Activated CD8-positive, alpha-beta memory T cell treated with anti-CD3 and anti-CD28 coated beads for 4 hours (primary cell): ENCODE results near the gene SYNPO2.
"Not testable (repeated sequence)": the region's sequence is repeated elsewhere in the genome, so short reads cannot be mapped to it uniquely, and the experiment has no call there.

Experiments
- DNase-seq, 2 donors: peaks; one replicate each; pipeline ENCODE4 v3.0.0-alpha.2; 2020; ENCODE audit warnings: low read depth in 2 of 2

SYNPO2 gene

GRCh38 chr4:119067670-119068360 is 179.2 kb downstream of the SYNPO2 start:
- not testable (repeated sequence) for DNase-seq

- no peak for DNase-seq
Measured at GRCh38 chr4:119068529-119068962, 179.9 kb downstream of the SYNPO2 start.

GRCh38 chr4:119070301-119070700 is 181.6 kb downstream of the SYNPO2 start:
- no peak for DNase-seq

GRCh38 chr4:119080721-119081541 is 192.3 kb downstream of the SYNPO2 start:
- no peak for DNase-seq

- DNase-seq: no peak
Measured at GRCh38 chr4:119081542-119081859, 192.8 kb downstream of the SYNPO2 start.

GRCh38 chr4:119081943-119082342 is 193.3 kb downstream of the SYNPO2 start:
- DNase-seq: no peak

GRCh38 chr4:119082661-119083060 is 194.0 kb downstream of the SYNPO2 start:
- no peak for DNase-seq

- no peak for DNase-seq
Measured at GRCh38 chr4:119084513-119084912, 195.9 kb downstream of the SYNPO2 start.

GRCh38 chr4:119087121-119087520 is 198.5 kb downstream of the SYNPO2 start:
- no peak for DNase-seq

GRCh38 chr4:119087656-119088055 is 199.0 kb downstream of the SYNPO2 start:
- DNase-seq: no peak

- no peak for DNase-seq
Measured at GRCh38 chr4:119093042-119093827, 204.6 kb downstream of the SYNPO2 start.

GRCh38 chr4:119097282-119097900 is 208.7 kb downstream of the SYNPO2 start:
- no peak for DNase-seq

- DNase-seq: no peak
Measured at GRCh38 chr4:119098306-119098705, 209.7 kb downstream of the SYNPO2 start.

GRCh38 chr4:119099227-119099810 is 210.7 kb downstream of the SYNPO2 start:
- no peak for DNase-seq

GRCh38 chr4:119100655-119101054 is 212.0 kb downstream of the SYNPO2 start:
- DNase-seq: no peak

GRCh38 chr4:119103263-119103662 is 214.6 kb downstream of the SYNPO2 start:
- no peak for DNase-seq

- no peak for DNase-seq
Measured at GRCh38 chr4:119104644-119105273, 216.1 kb downstream of the SYNPO2 start.

- DNase-seq: no peak
Measured at GRCh38 chr4:119105605-119106004, 217.0 kb downstream of the SYNPO2 start.

GRCh38 chr4:119106036-119107000 is 217.7 kb downstream of the SYNPO2 start:
- DNase-seq: no peak

- no peak for DNase-seq
Measured at GRCh38 chr4:119110121-119110520, 221.5 kb downstream of the SYNPO2 start.
